ENCODE results near the gene FER1L5.

Gene FER1L5

GRCh38 chr2:96699621-96700020, 57.1 kb downstream of the FER1L5 start:
- DNase-seq, result no peak

- no peak for DNase-seq
These were observed 57.5 kb downstream of the FER1L5 start for GRCh38 chr2:96700086-96700485.

GRCh38 chr2:96701636-96702035, 59.1 kb downstream of the FER1L5 start:
- no peak for DNase-seq

GRCh38 chr2:96702098-96702785, 59.7 kb downstream of the FER1L5 start:
- DNase-seq, result no peak

GRCh38 chr2:96703021-96703751, 60.6 kb downstream of the FER1L5 start:
- DNase-seq, result no peak

- no peak for DNase-seq
These were observed 68.4 kb downstream of the FER1L5 start for GRCh38 chr2:96710985-96711384.

- no peak for DNase-seq
These were observed 73.1 kb downstream of the FER1L5 start for GRCh38 chr2:96715658-96716057.

GRCh38 chr2:96716388-96716787, 73.8 kb downstream of the FER1L5 start:
- DNase-seq, result no peak

GRCh38 chr2:96726131-96726530, 83.6 kb downstream of the FER1L5 start:
- DNase-seq, result no peak

GRCh38 chr2:96727431-96727830, 84.9 kb downstream of the FER1L5 start:
- DNase-seq, result no peak

- no peak for DNase-seq
These were observed 87.2 kb downstream of the FER1L5 start for GRCh38 chr2:96729748-96730147.

GRCh38 chr2:96730212-96730611, 87.6 kb downstream of the FER1L5 start:
- no peak for DNase-seq

GRCh38 chr2:96733931-96734330, 91.4 kb downstream of the FER1L5 start:
- no peak for DNase-seq

- no peak for DNase-seq
These were observed 92.5 kb downstream of the FER1L5 start for GRCh38 chr2:96734880-96735583.

GRCh38 chr2:96737251-96737650, 94.7 kb downstream of the FER1L5 start:
- DNase-seq, result no peak

GRCh38 chr2:96737831-96738230, 95.3 kb downstream of the FER1L5 start:
- no peak for DNase-seq

GRCh38 chr2:96739076-96739632, 96.6 kb downstream of the FER1L5 start:
- no peak for DNase-seq

GRCh38 chr2:96739633-96740428, 97.3 kb downstream of the FER1L5 start, which contains the start of gene LMAN2L:
Gene LMAN2L, minus strand, starts transcription at chr2:96740064. Its CDS starts 24 bp downstream, at chr2:96740040.
- DNase-seq, result peak; percentile 87

GRCh38 chr2:96747061-96747617, 104.6 kb downstream of the FER1L5 start:
- no peak for DNase-seq

GRCh38 chr2:96751800-96752199, 109.2 kb downstream of the FER1L5 start:
- no peak for DNase-seq

GRCh38 chr2:96753661-96754282, 111.2 kb downstream of the FER1L5 start:
- DNase-seq, result no peak

GRCh38 chr2:96754317-96754716, 111.8 kb downstream of the FER1L5 start:
- DNase-seq, result no peak

Data from GOT3 (cell line).